SKM-1 (cell line): Measurements from ENCODE around the gene KRTAP26-1.
A peak's percentile ranks its signal among the peaks of the same experiment; 100 is the strongest.

ENCODE experiments used
- DNase-seq: peaks from one replicate; lab custom pipeline; 2025; ENCODE audit not compliant: unreplicated experiment; lab: John Stamatoyannopoulos, UW

The KRTAP26-1 gene, protein sequence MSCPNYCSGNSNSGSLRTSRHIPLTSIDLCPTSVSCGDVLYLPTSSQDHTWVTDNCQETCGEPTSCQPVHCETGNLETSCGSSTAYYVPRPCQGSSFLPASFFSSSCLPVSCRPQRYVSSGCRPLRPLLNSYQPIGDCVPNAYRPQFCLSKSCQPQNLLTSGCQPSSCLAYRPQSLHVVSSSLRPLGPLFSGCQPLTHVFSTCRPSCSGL

DNA sequence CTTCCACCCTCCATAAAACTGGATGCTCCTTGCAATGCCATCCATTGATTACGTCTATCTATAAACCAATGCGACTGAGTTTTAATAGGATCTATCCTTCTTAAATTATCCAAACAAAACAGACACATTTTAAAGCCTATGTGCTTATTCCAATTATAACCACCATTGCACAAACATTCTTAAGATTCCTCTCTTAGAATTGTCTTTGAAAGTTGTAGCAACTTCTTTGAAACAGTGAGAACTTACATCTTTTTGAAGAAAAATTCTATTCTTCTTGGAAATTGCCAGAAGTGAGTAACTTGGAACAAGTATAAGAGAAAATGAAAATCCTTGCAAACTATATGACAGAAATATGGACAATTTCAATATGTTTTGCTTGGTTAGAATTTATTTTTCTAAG lies at the start of gene KRTAP26-1:
TSS of gene KRTAP26-1 (minus strand) at position 101 of the 400 bp plus-strand sequence. CDS start 280 bp downstream, outside the sequence.
- DNase-seq = no peak

DNA sequence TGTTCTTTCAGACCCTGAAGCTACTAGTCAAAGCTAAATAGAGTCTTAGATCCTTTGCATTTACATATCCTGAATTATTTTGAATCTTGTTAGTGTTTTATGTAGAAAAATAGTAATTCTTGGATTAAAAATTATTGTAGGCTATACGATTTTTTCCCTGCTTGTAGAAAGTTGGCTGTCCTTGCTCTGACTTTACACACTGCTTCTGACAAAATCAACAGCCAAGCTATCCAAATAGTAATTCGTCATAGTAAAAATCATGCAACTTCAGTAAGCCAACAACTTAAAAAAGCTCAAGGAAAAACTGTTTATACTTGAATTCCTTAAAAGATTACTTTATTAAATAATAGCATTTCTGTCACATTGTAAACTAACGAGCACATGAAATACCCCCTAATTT lies 35.8 kb upstream of the KRTAP26-1 start:
- no peak for DNase-seq

DNA sequence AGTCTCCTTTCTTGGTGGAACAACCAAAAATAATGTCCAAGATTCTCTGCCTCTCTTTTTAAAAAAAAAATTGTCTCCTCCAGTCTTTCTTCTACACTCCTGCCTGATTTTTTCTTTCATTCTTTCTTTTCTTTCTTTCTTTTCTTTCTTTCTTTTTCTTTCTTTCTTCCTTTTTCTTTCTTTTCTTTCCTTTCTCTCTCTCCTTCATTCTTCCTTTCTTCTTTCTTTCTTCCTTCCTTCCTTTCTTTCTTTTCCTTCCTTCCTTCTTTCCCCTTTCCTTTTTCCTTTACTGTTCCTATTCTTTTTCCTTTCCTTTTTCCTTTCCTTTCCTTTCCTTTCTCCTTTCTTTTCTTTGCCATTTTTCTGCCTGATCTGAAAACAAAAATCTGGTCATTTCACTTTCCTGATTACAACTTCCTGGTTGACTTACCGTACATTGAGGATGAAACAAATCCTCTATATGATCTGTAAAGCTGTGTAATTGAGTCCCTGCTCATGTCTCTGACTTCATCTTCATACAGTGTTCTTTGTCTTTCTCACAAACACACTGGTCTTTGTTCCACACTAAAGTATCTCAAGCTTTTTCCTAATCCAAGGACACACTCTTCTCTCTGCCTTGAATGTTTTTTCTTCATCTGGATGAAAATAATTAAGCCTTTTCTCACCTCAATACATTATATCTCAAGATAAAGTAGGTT lies 34.3 kb upstream of the KRTAP26-1 start:
- DNase-seq = no peak

DNA sequence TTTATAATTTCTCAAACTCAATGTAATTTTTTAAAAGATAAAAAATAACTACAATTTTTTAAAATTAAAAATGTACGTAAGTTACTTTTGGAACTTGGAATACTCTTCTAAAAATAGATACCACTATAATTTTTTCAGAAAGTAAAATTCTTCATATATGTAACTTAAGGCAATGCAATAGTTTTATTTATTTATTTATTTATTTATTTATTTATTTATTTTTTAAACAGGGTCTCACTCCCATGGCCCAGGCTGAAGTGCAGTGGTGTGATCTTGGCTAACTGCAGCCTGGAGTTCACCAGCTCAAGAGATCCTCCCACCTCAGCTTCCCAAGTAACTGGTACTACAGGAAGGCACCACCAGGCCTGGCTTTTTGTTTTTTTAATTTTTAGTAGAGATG lies 31.4 kb upstream of the KRTAP26-1 start:
- no peak for DNase-seq

DNA sequence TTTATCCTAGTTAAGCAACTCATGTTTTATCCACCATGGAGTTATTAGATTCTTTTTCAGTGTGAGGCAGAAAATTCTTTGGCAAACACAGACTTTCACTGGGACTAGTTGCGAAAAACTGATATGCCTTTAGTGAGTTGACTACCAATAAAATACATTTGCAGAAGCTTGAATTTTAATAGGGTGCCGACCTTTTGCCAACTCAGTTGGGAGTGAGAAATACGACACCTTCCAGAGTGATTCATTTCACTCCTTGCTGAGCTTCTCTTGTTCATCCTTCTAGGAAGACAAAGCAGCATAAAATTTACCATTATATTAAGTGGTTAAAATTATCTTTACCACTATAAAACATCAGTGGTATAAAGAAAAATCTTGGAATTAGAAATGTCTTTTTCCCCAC lies 29.5 kb upstream of the KRTAP26-1 start:
- DNase-seq = no peak

DNA sequence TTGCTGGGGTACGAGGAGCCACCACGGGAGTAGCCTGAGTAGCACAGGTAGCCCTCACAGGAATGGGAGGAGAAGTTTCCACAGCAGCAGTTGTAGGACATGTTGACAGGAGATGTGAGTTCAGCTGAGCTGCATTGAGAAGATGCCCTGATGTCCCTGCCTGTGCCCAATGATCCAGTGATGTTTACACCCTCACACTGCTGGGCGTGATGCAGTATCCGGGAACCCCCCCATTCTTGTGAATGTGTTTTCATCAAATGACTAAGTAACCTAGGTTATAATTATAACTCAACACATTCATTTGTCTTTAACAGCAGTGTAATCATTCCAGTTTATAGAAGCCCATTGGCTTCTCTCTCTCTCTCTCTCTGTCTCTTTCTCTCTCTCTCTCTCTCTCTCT lies 28.4 kb upstream of the KRTAP26-1 start, which contains the start of gene KRTAP23-1:
TSS of gene KRTAP23-1 (minus strand) at position 101 of the 400 bp plus-strand sequence. CDS start at position 101, 0 bp downstream.
- DNase-seq = no peak

DNA sequence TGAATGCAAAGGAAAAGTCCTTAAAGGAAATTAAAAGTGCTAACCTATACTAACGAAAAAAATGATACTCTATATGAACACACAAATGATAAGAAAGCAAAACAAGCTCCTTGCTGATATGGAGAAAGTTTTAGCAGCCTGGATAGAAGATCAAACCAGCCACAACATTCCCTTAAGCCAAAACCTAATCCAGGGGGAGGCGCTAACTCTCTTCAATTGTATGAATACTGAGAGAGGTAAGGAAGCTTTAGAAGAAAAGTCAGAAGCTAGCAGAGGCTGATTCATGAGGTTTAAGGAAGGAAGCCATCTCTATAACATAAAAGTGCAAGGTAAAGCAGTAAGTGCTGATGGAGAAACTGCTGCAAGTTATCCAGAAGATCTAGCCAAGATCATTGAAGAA lies 24.9 kb upstream of the KRTAP26-1 start:
- no peak for DNase-seq

DNA sequence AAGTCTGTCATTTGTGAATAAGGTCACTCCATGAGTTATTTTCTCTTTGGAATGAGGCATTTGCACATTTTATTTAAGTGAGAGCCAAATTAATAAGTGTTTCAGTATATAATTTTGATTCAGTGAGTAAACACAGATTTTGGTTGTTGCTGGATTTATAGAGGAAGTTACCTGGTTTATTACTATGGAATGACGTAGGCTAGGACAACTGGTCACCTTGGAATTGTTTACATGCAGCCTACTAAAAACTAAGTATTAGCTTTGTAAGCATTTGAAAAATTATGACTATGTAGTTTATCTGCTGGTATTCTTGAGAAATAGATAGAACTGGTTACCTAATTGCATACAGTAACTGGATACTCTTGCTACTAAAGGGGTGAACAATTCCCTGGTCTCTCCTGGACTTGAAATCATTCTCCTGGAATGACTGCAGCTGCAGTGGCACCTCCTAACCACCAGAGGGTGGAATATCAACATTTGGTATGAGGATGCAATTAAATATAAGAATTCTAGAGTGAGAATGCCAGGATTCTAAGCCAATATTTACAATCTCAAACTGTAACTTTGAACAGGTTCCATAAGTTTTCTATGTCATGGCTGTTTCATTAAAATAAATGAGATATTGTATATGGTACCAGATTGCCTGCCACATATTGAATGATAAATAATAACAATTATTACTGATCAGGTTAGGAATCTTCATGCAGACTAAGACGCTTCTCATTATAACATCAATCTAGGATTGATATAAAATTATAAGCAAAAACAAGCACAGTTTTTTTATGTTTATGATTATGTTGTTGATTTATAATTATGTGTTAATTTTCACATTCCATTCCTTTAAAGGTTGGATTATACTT lies 20.8 kb upstream of the KRTAP26-1 start:
- peak; percentile 4 for DNase-seq

DNA sequence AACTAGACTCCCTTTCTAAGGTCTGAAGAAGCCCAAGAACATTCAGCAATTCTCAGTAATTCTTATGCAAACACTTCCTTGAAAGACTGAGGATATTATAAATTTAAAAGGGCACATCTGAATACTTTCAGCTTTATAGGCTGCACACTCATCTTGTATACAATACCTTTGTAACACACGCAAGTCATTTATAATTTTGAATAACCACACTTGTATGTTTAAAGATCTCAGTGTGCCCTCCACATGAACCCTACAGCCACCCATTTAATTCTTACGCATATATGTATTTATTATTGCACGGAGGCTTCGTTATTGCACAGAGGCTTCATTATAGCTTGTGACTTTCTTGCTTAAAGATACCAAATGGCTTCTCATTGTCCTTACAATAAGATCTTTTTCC lies 18.6 kb upstream of the KRTAP26-1 start:
- DNase-seq = no peak

DNA sequence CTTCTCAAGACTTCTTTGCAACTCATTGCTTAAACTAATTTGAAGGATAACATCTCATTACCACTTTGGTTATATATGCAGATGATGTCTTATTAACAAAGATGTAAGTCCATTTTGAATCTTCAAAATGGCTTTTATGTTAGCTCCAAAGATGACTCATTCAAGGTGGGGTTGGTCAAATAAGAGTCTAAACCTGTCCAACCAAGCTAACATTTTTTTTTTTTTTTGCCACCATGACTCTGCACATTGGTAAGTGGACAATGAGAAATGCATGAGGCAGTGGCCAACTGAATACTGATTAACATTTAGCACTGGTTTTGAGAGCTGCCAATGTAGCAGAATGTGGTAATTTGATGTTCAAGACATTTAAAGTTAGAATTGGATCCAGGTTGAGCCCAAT lies 17.7 kb upstream of the KRTAP26-1 start:
- no peak for DNase-seq

DNA sequence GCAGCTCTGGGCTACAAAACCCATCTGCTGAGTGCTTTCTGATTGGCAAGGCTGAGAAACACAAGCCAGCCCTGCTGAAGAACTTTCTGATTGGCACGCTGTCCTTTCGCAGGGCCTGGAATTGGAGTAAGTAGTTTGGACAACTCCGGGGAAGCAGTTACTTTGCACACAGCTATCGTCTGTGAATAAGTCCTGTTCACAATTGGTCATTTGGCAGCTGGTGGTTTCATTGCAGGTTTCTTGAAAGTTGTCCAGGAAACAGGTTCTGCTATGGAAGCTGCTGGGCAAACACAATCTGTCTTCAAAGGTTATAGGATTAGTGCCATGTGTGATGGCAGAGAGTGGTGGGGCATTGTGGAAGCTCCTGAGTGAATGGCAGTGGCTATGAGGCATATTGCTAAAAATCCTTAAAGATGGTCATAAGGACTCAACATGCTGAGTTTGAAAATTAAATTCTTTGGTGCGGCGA lies 17.2 kb upstream of the KRTAP26-1 start, which contains the start of gene KRTAP27-1:
TSS of gene KRTAP27-1 (minus strand) at position 419 of the 469 bp plus-strand sequence. CDS start at position 393, 26 bp downstream.
- DNase-seq = no peak

DNA sequence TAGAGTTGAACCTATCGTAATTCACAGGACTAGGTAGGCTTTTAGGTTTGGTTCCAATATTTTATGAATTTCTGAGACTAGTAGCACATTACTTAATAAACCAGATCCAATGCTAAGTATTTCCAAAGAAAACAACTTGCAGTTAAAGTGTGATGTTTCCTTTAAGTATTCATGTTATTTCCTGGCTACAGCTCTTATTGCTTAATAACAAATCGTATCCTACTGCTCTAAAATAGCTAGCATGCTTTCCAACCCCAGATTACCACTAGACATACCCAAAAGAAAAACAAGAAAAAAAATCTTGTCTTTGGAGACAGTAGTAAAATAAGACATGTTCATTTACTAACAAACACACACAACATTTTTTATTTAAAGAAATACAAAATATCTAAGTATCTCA lies 16.5 kb upstream of the KRTAP26-1 start:
- DNase-seq = no peak

DNA sequence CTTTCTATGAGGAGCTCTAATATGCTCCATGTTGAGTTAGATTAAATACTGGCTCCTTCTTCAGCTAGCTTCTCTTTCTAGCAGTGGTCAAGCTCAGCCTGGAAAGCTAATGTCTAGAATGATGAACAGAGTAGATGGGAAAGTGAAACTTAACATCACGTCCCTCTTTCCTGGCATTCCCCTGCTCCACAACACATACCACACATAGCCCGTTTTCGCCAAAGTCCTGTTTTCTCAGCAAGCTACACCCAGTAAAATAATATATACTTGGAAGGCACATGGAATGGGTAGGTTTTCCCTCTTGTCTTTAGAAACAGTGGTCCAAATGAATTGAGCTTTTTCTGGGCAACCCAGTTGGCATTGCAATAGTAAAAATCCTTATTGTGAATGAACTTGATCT lies 13.6 kb upstream of the KRTAP26-1 start:
- DNase-seq = no peak

DNA sequence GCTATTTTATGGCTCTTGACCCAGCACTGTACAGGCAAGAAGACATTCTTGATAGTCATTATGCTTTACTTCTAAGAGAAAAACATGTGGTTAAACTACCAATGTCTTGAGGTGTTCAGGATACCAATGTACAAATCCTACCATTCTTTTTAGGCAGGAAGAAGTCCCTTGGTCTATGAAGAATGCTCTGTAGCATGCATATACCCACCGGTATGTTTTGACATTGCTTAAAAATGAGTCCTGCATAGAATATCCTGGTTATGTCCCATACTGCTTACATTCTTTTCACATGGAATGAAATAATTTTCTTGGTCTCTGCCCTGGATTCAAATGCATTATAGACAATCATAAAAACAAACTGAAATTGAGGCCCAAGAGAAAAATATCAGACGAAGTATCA lies 12.6 kb upstream of the KRTAP26-1 start:
- no peak for DNase-seq

DNA sequence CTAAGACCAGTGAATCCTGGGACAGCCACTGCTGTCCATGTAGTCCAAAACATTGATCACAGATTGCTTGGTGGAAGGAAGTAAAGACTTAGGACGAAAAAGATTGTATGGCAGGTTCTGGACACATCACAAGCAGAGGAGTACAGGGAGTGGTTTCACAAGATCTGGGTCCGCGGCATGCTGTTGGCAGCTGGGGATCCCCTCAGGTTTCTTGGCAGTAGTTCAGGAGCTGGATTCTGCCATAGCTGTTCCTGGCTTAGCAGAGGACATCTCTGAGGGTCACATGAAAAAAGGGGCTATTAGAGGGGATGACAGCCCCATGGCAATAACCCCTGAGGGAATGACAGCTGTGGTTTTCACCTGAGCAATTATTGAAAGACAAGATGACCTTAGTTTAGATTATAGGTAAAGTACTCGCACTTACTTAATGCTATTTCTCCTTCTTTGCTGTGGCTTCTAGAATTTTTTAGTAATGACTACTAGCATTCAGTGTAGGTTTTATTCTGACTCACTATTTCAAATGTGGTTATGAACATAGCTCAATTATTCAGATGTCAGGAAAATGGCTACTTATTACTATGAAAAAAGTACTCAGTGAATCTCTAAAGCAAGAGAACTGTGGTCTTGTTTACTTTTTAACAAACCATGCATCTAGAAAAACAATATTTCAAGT lies 9.2 kb upstream of the KRTAP26-1 start:
- DNase-seq = no peak

DNA sequence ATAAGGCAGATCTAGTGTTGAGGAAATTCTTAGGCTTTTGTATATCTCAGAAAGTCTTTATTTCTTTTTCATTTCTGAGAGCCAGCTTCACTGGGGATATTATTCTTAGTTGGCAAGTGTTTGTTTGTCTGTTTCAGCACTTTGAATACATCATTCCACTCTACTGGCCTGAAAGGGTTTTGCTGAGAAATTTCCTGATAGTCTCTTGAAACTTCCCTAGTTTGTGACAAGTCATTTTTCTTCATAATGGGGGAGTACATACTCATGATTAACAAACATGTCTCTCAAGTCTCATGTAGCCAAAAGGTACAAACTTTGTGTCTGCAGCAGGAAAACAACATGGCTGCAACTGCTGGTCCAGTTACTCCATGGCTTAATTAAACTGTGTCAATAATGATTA lies 6.3 kb upstream of the KRTAP26-1 start:
- no peak for DNase-seq

DNA sequence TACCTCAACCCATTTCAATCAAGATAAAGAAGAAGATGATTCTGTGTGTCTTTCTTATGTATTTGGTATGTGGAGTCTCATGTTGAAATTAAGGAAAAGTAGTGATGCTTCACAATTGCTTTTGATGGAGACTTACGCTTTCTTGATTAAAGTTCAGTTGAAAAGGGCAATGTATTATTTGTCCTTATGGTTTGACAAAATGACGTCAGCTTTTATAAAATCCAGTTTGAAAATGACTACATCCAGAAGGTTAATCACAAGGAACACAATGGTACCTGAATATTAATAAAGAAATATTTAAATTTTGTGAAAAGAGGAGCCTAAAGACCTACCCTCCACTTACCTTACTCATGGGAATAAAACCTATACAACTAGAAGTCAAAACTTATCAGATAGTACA lies 4.4 kb downstream of the KRTAP26-1 start:
- DNase-seq = no peak

DNA sequence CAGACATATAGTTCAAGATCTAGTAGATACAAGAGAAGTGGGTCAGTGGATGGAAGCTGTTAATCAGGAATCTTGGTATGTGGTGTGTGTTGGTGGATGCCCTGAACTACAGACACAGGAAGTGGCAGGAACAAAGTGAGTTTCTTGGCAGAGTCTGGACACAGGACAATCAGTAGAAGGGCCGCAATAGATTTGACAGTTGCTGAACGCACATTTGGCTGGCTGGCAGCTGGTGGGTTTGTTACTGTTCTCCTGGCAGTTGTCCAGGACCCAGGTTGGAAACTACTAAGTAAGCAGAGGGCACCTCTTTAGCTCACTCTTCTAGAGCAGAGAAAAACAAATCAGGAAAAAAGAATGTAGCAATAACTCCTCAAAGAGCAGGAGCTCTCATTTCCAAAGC lies 13.2 kb downstream of the KRTAP26-1 start:
- DNase-seq = no peak

DNA sequence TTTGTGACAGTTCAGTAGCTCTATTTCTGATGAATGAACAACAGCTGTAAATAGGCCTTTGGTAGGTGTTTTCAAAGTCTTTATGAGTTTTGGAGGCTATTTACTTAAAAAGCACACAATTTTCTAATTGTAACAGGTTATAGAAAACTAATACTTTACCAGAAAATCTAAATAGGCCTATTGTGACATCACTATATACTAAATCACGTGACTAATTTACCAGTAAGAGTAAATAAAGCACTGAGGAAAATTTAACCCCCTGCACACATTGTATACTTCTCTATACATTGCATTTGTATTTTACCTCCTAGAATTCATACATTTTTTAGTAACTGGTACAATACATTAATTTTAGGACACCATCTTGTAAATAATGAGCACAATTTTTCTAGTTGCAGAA lies 15.0 kb downstream of the KRTAP26-1 start:
- no peak for DNase-seq

DNA sequence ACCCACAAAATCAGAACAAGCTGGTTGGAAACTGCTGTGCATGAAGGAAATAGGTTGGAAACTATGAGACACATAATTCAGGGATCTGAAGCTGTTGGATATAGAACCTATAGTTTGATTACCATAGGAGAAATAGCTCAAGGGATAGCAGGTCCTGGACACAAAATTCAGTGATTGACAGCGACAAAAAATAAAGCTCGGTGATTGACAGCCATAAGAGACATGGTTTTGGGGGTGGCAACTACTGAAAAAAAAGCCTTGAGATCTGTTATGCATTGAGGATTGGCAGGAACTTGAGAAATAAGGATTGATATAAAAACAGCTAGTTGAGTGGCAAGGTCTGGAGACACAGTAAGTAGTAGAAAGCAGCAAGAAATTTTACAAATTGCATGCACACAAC lies 30.9 kb downstream of the KRTAP26-1 start, which contains the start of gene KRTAP25-1:
TSS of gene KRTAP25-1 (minus strand) at position 300 of the 400 bp plus-strand sequence. CDS start at position 276, 24 bp downstream.
- DNase-seq = no peak

DNA sequence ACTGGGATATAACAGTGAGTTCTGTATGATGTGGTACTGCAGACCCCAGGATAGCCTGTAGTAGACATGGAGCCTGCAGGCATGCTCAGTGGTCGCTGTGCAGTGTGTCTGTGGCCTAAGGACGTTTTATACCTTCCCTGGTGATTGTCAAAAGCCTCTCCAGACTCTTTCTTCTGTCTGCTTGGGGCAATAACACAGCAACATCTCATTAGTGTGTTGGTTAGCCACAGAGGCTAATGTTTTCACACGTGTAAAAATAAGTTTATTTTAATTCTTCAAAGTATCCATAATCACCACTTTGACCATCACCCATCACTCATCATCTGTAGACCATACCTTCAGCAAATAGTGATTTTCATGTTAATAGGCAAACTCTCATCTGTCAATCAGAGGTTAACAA lies 37.3 kb downstream of the KRTAP26-1 start, which contains the start of gene KRTAP24-1:
TSS of gene KRTAP24-1 (minus strand) at position 101 of the 400 bp plus-strand sequence. CDS start at position 83, 18 bp downstream.
- no peak for DNase-seq
